ENCODE data around the gene RNF126.
"Not testable (repeated sequence)": the region's sequence is repeated elsewhere in the genome, so short reads cannot be mapped to it uniquely, and the experiment has no call there.

Gene RNF126

GRCh38 chr19:616062-616700, 46.8 kb downstream of the RNF126 start:
- DNase-seq (ENCODE audit: insufficient read length, low spot score) (no peak), FAIRE-seq (no peak)

- DNase-seq (ENCODE audit: insufficient read length, low spot score) = no peak
- FAIRE-seq = no peak
Observed at GRCh38 chr19:615619-616018, 47.4 kb downstream of the RNF126 start.

- FAIRE-seq (no peak), DNase-seq (ENCODE audit: insufficient read length, low spot score) (no peak)
Observed at GRCh38 chr19:613732-614567, 49.1 kb downstream of the RNF126 start.

GRCh38 chr19:612941-613340, 50.1 kb downstream of the RNF126 start:
- no peak for FAIRE-seq

GRCh38 chr19:611481-611868, 51.5 kb downstream of the RNF126 start:
- FAIRE-seq (no peak), DNase-seq (ENCODE audit: insufficient read length, low spot score) (no peak)

More at GRCh38 chr19:612941-613340, 50.1 kb downstream of the RNF126 start:
- DNase-seq (ENCODE audit: insufficient read length, low spot score) = no peak

- peak; percentile 82 for DNase-seq (ENCODE audit: insufficient read length, low spot score)
- FAIRE-seq = peak; percentile 72
Observed at GRCh38 chr19:610801-611480, 52.1 kb downstream of the RNF126 start.

GRCh38 chr19:610071-610800, 52.8 kb downstream of the RNF126 start:
- no peak for FAIRE-seq
- no peak for DNase-seq (ENCODE audit: insufficient read length, low spot score)

- FAIRE-seq (no peak), DNase-seq (ENCODE audit: insufficient read length, low spot score) (no peak)
Observed at GRCh38 chr19:609004-609346, 54.0 kb downstream of the RNF126 start.

GRCh38 chr19:608155-609003, 54.6 kb downstream of the RNF126 start:
- DNase-seq (ENCODE audit: insufficient read length, low spot score) = no peak
- FAIRE-seq = no peak

- FAIRE-seq (no peak), DNase-seq (ENCODE audit: insufficient read length, low spot score) (no peak)
Observed at GRCh38 chr19:607301-608154, 55.5 kb downstream of the RNF126 start.

- not testable (repeated sequence) for FAIRE-seq; DNase-seq (ENCODE audit: insufficient read length, low spot score)
Observed at GRCh38 chr19:605061-605971, 57.7 kb downstream of the RNF126 start.

- DNase-seq (ENCODE audit: insufficient read length, low spot score) (no peak), FAIRE-seq (no peak)
Observed at GRCh38 chr19:604355-604754, 58.7 kb downstream of the RNF126 start.

GRCh38 chr19:603779-604178, 59.2 kb downstream of the RNF126 start:
- DNase-seq (ENCODE audit: insufficient read length, low spot score); FAIRE-seq: not testable (repeated sequence)

GRCh38 chr19:603302-603639, 59.7 kb downstream of the RNF126 start:
- not testable (repeated sequence) for FAIRE-seq

GRCh38 chr19:602391-603301, 60.4 kb downstream of the RNF126 start:
- DNase-seq (ENCODE audit: insufficient read length, low spot score) (no peak), FAIRE-seq (no peak)

More at GRCh38 chr19:603302-603639, 59.7 kb downstream of the RNF126 start:
- not testable (repeated sequence) for DNase-seq (ENCODE audit: insufficient read length, low spot score)

GRCh38 chr19:601790-602189, 61.2 kb downstream of the RNF126 start:
- DNase-seq (ENCODE audit: insufficient read length, low spot score) (no peak), FAIRE-seq (no peak)

GRCh38 chr19:601310-601709, 61.7 kb downstream of the RNF126 start:
- FAIRE-seq (no peak), DNase-seq (ENCODE audit: insufficient read length, low spot score) (no peak)
